Measurements from ENCODE around the gene RXFP4. TPM values are rescaled to one million over a fixed set of nuclear protein-coding genes. Genes with fewer than 3 reads are reported as not detected.

RXFP4 gene
- total and polyA plus RNA-seq, 9 of the 15 experiments (the other 6 are each of a cell fraction or from before 2014, with no cell fraction given) = 0.64 TPM; not detected in 8

- TF ChIP-seq CGGBP1 (CRISPR knock-in tag; IDR thresholded peaks at IDR 0.05) (peak; percentile 44; the same call in 1 of the 2 replicates), ZNF232 (CRISPR knock-in tag; IDR thresholded peaks at IDR 0.05) (no peak), PHB (CRISPR knock-in tag; IDR thresholded peaks at IDR 0.05) (0 out of 2 replicates have a peak, but pooled peaks have one; percentile 28), PCBP2 (IDR thresholded peaks at IDR 0.05; ENCODE audit: low read depth, low read length, poor library complexity, severe bottlenecking) (no peak), TEAD4 (IDR thresholded peaks at IDR 0.05; ENCODE audit: low read length) (peak; percentile 33; the same call in 1 of the 2 replicates), TEAD4 (CRISPR knock-in tag; IDR thresholded peaks at IDR 0.05; ENCODE audit: borderline replicate concordance) (no peak), ZNF12 (CRISPR knock-in tag; IDR thresholded peaks at IDR 0.05) (peak; percentile 69; the same call in 1 of the 2 replicates), ZNF431 (CRISPR knock-in tag; IDR thresholded peaks at IDR 0.05) (no peak), ZNF239 (CRISPR knock-in tag; IDR thresholded peaks at IDR 0.05) (no peak), MYNN (IDR thresholded peaks at IDR 0.05) (no peak), MYNN (CRISPR knock-in tag; IDR thresholded peaks at IDR 0.05) (no peak), GABPB1 (CRISPR knock-in tag; IDR thresholded peaks at IDR 0.05) (peak; percentile 97), LCOR (CRISPR knock-in tag; IDR thresholded peaks at IDR 0.05) (peak; percentile 76), SP2 (IDR thresholded peaks at IDR 0.05; ENCODE audit: extremely low read depth, low read depth, low read length, poor library complexity, severe bottlenecking) (peak; percentile 54), ZNF280A (IDR thresholded peaks at IDR 0.05; ENCODE audit: low read depth, partially characterized antibody) (no peak), ZNF76 (CRISPR knock-in tag; IDR thresholded peaks at IDR 0.05; ENCODE audit: borderline replicate concordance) (no peak), TFE3 (CRISPR knock-in tag; IDR thresholded peaks at IDR 0.05) (no peak), SNIP1 (IDR thresholded peaks at IDR 0.05; ENCODE audit: low read depth) (no peak), ZBTB9 (CRISPR knock-in tag; IDR thresholded peaks at IDR 0.05) (no peak), BDP1 (IDR thresholded peaks at IDR 0.05; ENCODE audit: insufficient read depth, insufficient read length) (no peak), TEAD2 (tag; IDR thresholded peaks at IDR 0.05) (no peak), CREB3 (tag; conservative IDR thresholded peaks at IDR 0.05; ENCODE audit: low read depth) (peak; percentile 86; the same call in 1 of the 2 replicates)
Observed at GRCh38 chr1:155934097-155934935, 7.1 kb upstream of the RXFP4 start, which contains the start of gene KHDC4 (continued).
